HG03108 (cell line): ENCODE results near the gene PLXNA1.

Experiments
- ATAC-seq: cut with Tn5 transposase; IDR thresholded peaks from one replicate; pipeline ENCODE4 v1.9.1; 2021; ENCODE audit warnings: moderate library complexity; ENCODE audit not compliant: unreplicated experiment

PLXNA1 gene

DNA sequence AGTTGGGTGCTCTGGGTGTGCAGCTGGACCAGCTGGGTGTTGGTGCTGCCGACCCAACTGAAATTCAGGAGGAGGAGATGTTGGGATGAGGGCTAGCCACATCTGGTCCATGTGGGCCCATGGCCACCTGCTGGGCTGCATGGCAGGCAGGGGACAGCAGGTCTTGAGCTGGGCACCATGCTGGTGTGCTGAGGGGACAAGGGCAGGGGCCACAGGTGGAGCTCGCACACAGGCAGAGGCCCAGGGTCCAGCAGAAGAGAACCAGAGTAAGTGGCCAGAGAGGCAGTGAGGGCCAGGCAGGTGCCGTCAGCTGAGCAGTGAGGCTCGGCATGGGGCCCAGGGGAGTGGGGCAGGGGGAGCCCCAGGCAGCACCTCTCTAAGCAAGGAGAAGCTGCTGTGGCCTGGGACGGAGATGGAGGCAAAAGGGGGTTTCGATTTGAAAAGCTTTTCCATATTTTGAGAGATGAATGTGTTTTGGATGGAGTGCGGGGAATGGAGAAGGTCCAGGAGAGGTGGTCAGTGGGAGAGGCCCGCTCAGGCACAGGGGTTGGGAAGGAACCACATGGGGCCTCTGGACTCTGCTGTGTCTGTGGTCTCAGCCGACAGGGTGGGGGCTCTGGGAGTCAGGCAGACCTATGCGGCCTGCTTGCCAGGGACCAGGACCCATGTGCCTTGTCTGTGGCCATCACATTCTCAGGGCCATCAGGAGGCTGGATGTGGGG is 30.5 kb upstream of the PLXNA1 start:
- ATAC-seq, result no peak

DNA sequence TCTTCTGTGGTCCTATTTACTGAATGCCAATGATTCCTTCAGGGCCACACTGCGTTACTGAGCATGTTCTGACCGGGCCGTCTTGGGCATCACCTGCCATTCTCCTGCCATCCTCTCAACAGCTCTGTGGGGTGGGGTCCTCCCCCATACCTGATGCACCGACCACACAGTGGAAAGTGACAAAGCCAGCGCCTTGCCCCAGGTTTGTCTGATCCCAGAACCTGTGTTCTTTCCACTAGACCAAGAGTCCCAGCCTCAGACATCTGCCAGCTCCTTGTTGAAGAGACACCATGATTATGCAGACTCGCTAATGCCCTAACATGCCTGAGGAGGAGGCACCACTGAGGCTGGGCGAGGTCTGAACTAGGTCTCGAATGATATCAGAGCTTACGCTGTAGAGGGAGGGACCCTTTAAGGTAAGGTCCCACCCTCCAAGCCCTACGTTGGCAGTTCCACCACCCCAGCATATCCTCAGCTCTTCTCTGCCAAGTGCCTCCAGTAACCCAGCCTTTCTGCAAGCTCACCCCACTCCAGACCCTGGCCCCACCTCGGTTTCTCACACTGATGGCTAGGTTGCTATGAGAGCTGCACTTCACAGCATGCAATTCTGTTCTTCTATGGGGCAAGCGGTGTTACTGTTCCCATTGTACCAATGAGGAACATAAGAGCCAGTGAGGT is 29.8 kb upstream of the PLXNA1 start:
- no peak for ATAC-seq

DNA sequence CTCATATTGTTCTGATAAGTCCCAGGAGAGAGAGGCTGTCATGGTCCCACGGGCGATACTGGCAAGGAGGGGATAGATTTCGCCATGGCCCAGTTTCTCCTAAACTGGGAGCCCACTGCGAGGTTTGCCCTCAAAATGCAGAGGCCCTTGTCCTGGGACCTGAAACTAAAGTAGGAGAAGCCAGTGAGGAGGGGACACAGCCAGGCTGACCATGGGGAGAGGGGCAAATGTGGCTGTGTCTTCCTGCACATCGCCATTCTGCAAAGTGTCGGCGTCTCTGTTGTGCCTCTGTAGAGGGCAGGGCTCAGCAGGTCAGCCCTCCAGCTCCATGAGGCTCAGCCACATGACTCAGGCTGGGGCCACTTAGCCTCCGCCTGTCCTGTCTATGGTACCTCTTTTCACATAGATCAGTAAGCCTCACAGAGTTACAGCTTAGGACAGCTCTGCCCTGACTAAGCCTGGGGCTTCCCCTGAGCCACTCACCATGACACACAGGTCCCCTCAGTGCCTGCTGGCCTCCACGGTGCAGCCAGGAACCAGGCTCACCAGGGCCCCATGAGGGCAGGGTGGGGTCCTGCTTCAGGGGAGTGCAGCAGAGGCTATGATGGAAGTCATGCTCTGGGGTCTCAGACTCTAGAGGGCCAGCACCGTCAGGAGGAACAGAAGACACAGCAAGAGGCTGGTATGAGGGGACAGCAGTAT is 28.6 kb upstream of the PLXNA1 start:
- peak; percentile 61 for ATAC-seq

DNA sequence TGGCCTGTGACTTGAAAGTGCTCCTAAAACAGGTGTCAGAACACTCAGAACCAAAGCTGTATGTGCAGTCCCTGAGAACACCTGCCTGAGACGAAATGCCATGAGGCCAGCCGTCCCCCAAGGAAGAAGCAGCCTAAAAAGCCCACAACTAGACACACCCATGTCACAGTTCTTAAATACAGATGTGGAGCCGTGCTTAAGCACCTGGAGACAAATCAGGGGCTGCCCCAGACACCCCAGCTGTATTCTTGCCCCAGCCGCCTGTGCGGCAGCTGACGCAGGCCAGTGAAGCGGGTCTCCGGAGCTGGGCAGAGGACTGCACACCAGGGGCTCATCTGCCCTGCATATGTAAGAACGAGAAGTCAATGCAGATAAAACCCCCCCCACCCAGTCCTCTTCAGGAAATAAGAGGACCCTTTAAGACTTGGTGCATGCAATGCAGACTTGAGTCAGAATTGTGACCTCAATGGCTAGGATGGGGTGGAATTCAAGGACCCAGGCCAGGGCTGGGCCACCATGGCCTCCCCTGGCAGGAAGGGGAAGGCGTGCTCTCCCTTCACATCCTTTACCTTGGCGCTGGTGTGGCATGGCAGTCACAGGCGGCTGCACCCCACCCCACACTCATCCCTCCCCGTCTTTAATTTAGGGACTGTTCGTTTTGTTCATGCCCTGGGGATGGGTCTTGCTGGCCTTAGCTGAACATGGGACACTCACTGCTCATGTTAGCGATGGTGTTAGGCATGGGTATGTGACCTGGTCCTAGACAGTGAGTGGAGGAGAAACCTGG is 27.7 kb upstream of the PLXNA1 start:
- peak; percentile 85 for ATAC-seq

DNA sequence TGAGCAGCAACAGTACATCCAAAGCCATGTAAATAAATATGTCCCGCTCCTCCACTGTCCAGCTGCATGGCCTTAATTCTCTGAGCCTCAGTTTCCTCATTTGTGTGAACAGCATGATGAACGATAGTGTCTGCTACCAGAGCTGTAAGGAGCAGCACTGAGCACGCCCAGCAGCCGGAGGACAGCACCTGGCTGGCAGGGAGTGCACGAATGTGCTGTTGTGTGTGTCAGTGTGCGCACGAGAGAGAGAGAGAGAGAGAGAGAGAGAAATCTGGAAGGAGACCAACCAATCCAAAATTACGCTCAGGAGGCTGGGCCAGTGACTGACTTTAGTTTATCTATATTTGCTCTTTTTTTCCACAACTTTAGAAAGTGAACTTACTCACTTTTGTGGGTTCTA is 26.6 kb upstream of the PLXNA1 start:
- no peak for ATAC-seq

DNA sequence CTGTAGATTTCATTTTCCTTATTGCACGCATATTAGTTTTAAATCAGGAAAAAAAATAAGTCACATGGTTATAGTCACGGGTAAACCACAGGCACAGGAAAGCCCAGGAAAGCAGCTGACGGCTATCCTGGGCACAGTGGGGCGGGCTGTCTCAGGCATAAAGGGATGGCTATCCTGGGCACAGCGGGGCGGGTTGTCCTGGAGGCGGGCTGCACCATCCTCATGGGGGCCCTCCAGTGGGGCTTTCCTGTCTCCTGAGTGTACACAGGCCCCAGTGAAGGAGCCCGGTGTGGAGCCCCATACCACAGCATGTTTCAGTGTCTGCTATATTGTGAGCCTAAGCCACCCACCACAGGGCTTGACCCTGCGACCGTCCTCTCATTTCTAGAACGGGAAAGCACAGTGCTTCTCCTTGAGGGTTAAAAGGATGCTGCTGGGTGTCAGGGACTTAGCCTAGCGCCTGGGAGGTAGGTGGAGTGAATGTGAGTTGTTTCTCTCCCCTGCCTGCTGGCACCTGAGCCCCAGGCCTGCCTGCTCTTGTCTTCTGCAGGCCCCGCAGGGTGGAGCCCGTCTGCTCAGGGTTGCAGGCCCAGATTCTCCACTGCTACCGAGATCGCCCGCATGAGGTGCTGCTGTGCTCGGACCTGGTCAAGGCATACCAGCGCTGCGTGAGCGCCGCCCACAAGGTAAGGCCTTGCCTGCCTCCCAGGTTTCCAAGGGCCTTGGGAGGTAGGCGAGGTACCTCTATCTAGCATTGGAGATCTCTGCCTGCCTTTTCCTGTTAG is 25.9 kb upstream of the PLXNA1 start:
- no peak for ATAC-seq

DNA sequence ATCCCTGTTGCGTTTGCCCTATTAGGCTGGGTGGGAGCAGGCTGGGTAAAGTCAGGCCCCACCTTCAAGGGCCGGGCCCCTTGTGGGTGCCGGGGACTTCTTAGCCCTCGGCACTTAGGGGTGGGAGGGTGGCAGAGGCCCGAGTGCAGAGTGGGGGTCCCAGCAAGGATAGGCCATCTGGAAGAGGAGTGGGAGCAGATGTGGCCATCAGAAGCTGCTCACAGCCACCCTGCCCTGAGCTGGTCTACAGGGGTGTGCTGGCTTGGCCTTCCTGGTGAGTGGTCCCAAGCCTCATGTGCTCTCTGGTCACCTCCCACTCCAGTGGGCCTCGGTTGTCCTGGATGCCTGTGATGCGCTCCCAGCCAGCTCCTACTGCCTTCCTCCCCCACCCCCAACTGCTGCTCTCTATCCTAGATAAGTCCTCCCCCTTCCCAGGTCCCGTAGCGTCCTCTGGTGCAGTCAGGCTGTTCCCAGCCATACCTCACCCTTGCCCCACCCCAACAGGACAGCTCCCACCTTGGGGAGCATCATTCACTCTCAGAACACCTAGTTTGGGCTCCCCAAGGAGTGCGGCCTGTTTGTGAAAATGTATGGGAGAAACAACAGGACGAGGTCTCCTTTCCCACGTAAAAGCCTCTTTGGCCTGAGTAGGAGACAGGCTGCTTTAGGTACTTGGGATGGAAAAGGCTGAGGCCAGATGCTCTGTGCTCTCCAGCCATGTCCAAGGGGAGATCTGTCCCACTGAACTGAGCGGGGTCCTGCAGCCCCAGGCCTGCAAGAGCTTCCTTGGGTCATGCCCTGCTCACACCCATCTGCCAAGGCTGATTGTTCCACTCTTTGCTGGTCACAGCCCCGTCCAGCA is 24.9 kb upstream of the PLXNA1 start:
- ATAC-seq, result no peak

DNA sequence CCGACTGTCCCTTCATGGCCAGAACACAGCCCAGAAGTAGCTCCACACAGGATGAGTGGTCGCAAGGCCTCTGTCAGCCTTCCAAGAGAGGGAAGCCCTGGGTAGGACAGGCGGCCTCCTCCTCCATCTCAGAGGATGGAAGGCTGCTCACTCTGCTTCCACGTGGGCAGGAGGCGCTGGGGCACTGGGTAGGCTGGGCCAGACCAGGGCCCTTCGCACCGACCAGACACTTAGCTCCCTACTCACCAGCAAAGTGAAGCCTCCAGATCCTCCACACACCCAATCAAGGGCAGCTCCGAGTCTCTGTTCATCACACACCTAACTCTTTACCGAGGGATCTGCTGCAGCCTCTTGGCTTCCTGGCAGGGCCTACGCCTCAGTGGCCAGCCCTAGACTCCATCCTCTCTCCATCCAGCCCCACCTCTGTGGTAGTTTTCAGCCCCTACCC is 24.3 kb upstream of the PLXNA1 start:
- no peak for ATAC-seq

DNA sequence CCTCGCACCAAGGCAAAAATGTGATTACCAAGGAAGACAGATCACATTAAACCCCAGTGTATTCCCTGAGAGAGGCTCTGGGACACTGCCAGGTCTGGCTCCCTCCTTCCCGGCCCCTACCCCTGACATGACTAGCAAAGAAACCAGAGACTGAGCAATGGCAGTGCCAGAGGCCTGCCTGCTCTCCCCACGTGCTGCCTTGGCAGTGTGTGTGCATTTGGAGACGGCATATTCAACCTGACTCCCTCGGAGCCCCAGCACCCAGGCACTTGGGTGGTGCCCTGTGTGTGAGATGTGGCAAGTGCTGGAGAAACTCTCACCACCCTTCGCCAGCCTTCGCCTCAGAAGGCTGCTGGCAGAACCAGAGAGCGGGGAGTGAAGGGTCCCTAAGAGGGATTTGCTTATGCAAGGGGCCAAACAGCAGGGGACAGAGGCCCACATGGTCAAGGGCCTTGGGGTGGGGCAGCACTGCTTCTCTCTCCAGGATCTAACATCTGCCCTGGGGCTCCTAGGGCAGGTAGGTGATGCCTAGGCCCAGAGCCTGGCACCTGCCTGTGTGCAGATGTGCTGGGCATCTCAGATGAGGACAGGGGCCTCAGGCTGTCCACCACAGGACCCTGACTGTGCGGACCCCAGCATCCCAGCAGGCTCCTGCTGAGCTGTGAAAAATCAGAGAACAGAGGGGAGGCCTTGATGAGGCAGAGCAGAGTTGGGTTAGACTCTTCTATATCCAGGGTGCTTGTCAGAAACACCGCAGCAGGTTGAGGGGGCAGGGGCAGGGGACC is 23.6 kb upstream of the PLXNA1 start:
- no peak for ATAC-seq

DNA sequence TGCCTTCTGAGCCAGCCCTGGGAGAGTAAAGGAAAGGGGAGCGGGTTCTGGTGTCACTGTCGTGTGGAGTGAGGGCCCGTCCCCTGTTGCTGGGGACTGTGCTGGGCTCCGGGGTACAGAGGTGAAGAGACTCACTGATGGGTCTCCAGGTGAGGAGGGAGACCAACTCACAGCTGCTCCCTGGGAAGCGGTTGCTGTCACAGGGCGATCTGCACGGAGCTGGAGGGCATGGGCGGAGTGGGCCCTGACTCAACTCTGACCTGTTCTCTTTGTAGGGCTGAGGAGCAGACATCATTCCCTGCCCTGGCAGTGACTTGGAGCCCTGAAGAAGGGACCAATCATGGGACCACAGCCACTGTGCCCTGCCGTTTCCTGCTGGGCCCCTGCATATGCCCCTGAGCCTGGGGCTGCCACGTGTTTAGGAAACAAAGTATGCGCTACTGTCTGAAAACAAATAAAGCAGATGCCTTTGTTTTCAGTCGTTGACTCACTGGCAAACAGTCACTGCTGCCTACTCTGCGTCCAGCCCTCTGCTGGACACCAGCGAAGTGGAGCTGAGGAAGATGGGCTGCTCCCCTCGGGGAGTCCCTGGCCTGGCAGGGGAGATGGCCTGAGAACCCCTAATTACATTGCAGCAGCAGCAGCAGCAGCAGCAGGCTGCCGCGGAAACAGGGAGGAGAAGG is 22.9 kb upstream of the PLXNA1 start:
- no peak for ATAC-seq

DNA sequence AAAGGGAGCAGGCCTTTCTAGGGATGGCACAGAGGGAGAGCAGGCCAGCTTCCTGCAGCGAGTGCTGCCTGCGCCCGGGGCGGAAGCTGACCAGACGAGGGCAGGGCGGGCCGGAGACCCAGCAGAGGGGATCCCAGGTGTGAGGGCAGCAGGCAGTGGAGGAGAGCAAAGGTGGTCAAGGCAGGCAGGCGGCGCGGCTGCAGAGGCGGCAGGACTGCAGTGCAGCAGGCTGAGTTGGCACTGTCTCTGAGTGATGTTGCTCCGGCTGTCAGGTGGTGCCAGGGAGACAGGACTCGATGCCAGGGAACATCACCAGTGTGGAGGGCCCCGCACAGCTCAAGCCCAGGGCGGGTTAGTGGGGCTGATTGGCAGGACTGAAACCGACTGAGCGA is 22.3 kb upstream of the PLXNA1 start:
- no peak for ATAC-seq

DNA sequence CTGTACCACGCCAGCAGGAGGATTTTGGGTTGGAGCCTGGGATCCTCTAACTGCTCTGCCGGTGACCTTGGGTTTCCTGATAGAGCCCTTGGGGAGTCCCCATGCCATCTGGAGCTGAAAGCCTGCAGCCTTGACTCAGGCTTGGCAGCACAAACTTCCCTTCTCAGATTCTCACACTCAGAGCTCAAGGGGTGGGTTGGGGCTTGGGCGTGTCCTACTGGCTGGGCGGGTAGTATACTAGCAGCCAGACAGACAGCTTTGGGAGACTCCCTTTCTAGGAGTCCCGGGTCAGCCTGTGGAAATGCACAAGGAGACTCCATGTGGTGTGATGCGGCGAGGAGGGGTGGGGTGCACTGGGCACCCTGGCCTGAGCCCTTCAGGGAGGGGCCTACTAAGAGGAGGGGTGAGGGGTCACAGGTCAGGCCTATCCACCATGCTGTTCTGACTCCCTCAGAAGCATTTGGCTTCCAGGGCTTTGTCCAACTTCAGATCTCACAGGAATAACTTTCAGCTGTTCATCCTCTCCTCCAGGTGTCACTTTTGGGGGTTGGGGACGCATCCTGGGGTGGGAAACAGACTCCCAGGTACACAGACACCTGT is 21.6 kb upstream of the PLXNA1 start:
- ATAC-seq, result peak; percentile 68

DNA sequence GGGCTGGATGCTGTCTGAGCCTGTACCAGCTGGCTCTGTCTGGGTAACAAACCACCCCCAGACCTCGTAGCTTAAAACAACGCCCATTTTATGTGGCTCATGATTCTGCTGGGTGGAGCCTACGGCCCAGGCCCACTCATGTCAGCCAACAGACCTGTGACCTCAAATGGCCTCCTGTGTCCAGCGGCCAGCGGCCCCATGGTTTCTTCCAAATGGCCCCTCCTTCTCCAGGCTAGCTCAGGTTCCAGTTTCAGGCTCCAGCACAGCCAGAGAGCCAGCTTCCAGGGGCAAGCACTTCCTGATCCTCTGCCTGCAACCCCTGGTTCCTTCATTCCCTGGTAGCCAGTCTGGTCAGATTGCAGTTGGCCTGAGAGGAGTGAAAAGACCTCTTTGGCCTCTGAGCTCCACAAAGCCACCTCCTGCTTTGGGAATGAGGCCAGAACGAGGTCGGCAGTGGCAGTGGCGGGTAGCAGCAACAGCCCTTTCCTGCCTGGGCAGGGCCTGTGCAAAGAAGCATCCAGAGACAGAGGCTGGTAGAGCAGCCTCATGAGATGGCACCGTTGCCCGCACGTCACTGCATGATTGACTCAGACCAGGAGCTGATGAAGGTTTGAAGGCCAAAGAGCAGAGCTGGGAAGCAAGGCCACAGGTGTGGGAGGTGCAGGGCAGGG is 21.0 kb upstream of the PLXNA1 start:
- ATAC-seq, result no peak

DNA sequence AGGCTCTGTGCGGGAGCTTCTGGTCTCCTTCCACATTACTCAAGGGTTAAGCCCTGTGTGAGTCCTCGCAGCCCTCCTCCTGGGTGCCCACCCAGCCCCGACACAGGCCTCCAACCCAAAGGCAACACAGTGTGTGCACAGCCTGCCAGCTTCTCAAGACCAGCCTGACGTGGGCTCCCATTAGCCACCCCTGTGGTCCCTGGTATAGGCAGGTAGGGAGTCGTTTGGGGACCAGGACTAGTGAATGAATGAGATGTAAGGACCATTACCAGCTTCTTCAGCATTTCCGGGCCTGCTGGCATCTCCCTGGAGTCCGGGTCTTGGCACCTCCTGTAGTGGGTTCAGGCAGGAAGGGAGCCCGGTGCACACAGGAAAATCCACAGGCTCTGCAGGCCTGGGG is 20.2 kb upstream of the PLXNA1 start:
- ATAC-seq, result no peak

DNA sequence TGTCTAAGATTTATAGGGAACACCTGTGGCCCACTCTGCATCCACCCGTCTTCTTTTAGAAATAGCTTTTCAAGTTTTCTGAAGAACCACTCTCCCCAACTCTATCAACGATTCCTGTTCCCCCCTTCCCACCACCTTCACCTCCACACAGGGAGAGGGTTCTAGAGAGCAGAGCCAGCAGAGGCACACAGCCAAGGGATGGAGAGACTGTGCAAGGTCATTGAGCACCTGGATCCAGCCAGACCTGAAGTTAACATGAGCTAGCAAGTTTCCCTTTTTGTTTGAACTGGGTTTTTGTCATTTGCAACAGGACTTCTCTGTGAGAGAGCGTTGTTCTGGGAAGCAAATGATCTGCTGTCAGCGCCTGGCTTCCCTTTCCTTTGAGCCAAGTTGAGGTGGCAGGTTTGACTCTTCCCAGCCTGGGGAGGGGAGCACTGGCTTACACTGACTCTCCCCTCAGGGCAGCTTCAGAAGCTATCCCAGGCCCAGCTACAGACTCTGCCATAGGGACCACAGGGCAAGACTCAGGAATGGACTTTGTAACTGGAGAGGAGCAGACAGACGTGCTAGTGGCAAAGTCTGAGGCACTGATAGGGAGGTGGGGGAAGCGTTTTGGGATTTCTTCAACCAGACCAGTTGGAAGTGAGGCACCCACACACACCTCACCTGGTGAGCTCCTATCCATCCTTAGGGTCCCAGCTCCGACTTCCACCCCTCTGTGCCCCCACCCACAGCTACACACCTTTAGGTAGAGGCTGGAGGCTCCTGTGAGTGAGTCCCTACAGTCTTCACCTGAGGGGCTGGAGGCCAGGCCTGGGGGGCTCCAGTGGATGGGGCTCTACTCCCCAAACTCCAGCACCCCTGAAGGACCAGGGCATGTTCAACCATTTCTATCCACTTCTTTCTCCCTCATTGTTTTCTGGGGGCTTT is 19.4 kb upstream of the PLXNA1 start:
- ATAC-seq, result no peak

DNA sequence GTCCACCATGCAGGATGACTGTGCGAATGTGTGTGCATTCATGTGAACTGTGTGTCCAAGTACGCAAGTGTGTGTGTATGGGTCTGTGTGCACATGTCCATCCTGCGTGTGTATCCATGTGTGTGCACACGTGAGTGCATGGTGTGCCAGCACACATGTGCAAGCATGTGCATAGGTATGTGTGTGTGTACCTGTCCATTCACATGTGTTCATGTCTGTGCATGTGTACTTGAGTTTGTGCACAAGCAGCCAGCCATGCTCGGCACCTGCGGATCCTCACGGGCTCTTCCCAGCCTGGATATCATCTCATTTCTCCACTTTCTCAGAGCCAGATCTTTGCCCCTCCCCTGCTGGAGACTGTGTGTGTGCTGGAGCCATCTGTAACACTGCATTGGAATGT is 18.7 kb upstream of the PLXNA1 start:
- ATAC-seq, result no peak
